ENCODE measurements around the gene MPV17L2. TPM values are rescaled to one million over a fixed set of nuclear protein-coding genes. Genes with fewer than 3 reads are reported as not detected.

MPV17L2 gene
- total and polyA plus RNA-seq, 10 of the 15 experiments (the other 5 are each of a cell fraction or from before 2014, with no cell fraction given), result 5.1 to 57.2 (median 22.9) TPM

DNA sequence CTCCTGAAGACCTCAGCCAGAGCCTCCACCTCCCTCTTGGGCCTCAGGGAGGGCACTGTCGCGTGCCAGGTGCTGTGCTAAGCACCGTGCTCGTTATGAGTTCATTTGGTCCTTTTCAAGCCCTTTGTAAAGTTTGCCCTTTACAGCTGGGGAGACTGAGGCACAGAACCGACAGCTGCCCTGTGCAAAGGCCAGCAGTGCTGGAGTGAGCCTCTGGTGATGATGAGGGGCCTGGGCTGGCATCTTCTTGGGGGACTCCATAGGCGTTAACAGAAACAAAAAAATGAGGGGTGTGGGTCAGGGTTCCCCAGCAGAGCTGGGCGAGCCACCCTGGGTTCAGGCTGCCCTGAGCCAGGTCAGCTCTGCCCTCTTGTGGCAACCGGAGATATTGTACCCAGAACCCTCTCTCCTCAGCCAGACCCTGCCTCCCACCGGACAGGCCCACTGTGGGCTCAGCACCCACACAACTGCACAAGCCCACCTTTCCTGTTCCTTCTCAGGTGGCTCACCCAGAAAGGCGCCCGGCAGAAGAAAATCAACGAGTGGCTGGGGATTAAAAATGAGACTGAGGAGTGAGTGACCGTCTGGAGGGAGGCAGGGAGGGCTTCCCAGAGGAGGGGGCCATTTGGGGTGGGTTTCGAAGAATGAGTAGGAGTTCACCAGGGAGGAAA lies 24.9 kb upstream of the MPV17L2 start:
- no peak overlapping the region for H3K4me2 ChIP-seq (ENCODE audit: control insufficient read depth, insufficient read depth)
- H3K27me3 ChIP-seq (replicated peaks in 1 of 2; ENCODE audit: control insufficient read depth in 2 of 2, insufficient read depth in 2 of 2, low read length in 1 of 2), result no peaks in the 10 kb centered on the region
- BruUV-seq (replicated peaks), result no TSS peak
- peaks cover 3 to 4% of the 10 kb centered on the region in 2 experiments; a peak in 3 of 4 replicates for H3K36me3 ChIP-seq (ENCODE audit: control insufficient read depth in 2 of 2, insufficient read depth in 2 of 2, low read length in 1 of 2)
- RAD21 ChIA-PET (ENCODE audit: unreplicated experiment), result interaction anchor here (0.7 to 2.3 kb wide), 19 partner anchors 13 to 213 kb away, joined by 3 to 14 read pairs (median 4); partner anchors contain the start of genes ARRDC2, MAST3, MPV17L2 and PIK3R2
- no peak overlapping the region for H2AFZ ChIP-seq (ENCODE audit: control insufficient read depth, low read depth, low read length)
- SMC1A ChIA-PET (ENCODE audit: uncharacterized antibody, unreplicated experiment), result interaction anchor here (0.9 to 1.8 kb wide), 16 partner anchors 14 to 109 kb away, joined by 3 to 10 read pairs (median 3); no protein-coding TSS in a partner anchor
- POLR2A ChIA-PET, result interaction anchor here (0.5 to 1.7 kb wide), 6 partner anchors 8 to 80 kb away, joined by 3 to 9 read pairs (median 4); no protein-coding TSS in a partner anchor
- no peaks in the 10 kb centered on the region for H4K20me1 ChIP-seq (ENCODE audit: control insufficient read depth, insufficient read depth)
- ATAC-seq (peak; percentile 65), DNase-seq (ENCODE audit: low read depth, low spot score) (no peak), FAIRE-seq (no peak)
- H3K4me3 ChIP-seq, result no peak overlapping the region
- CTCF ChIA-PET, result interaction anchor here (0.6 to 3.2 kb wide), 29 partner anchors 8 to 247 kb away, joined by 3 to 21 read pairs (median 4); partner anchors contain the start of genes ARRDC2 and PIK3R2
- WGBS (ENCODE audit: insufficient coverage, insufficient replicate concordance, low lambda C conversion rate, missing lambda C conversion rate), result 19% methylated on average over 14 of the region's 14 CpGs
- in situ Hi-C loops (cut with MboI) (no loop called here), intact Hi-C loops (cut with micrococcal nuclease; ENCODE audit: unreplicated experiment) (loop anchor here (1.0 to 2.0 kb wide), 3 partner anchors 55 to 161 kb away; no protein-coding TSS in a partner anchor)
- peaks cover 44% of the 10 kb centered on the region for H3K4me1 ChIP-seq (ENCODE audit: control insufficient read depth, insufficient read depth, low read length)
- no peak overlapping the region; the same call in 1 of the 2 replicates for H3K9ac ChIP-seq (ENCODE audit: control insufficient read depth, insufficient read depth, low read length)
- H3K9me3 ChIP-seq (replicated peaks; ENCODE audit: control insufficient read depth, insufficient read depth, low read length), result no peaks in the 10 kb centered on the region
- 0 out of 2 replicates have a peak overlapping the region, but pooled peaks have one; percentile 4 for H3K27ac ChIP-seq (ENCODE audit: control insufficient read depth, insufficient read depth)
- H3K79me2 ChIP-seq (ENCODE audit: control insufficient read depth, insufficient read depth, low read length), result no peaks in the 10 kb centered on the region; the same call in none of the 2 replicates
- TF ChIP-seq GATAD2B (conservative IDR thresholded peaks at IDR 0.05; ENCODE audit: low read depth), result 0 out of 2 replicates have a peak, but pooled peaks have one; percentile 7
- TF ChIP-seq STAT1 (conservative IDR thresholded peaks at IDR 0.05), result 0 out of 2 replicates have a peak, but pooled peaks have one; percentile 39
- TF ChIP-seq SP1 (IDR thresholded peaks at IDR 0.05; ENCODE audit: low read depth, low read length), result peak; percentile 34
- TF ChIP-seq, protein P1, sequence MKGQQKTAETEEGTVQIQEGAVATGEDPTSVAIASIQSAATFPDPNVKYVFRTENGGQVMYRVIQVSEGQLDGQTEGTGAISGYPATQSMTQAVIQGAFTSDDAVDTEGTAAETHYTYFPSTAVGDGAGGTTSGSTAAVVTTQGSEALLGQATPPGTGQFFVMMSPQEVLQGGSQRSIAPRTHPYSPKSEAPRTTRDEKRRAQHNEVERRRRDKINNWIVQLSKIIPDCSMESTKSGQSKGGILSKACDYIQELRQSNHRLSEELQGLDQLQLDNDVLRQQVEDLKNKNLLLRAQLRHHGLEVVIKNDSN (IDR thresholded peaks at IDR 0.05; ENCODE audit: borderline replicate concordance, extremely low read length, insufficient read depth, low read depth, low read length), result no peak
- TF ChIP-seq MTA2 (IDR thresholded peaks at IDR 0.05; ENCODE audit: low read depth), result peak; percentile 11; the same call in 1 of the 2 replicates
- TF ChIP-seq NRF1 (conservative IDR thresholded peaks at IDR 0.05; ENCODE audit: low read depth, low read length), result no peak
- TF ChIP-seq MEF2B (IDR thresholded peaks at IDR 0.05; ENCODE audit: partially characterized antibody, poor library complexity, severe bottlenecking), result peak; percentile 48
- TF ChIP-seq SIN3A (IDR thresholded peaks at IDR 0.05; ENCODE audit: low read depth, low read length), result no peak
- TF ChIP-seq RAD21 (IDR thresholded peaks at IDR 0.05; ENCODE audit: insufficient read depth, low read depth, low read length), result peak; percentile 77
- TF ChIP-seq NBN (IDR thresholded peaks at IDR 0.05), result peak; percentile 52; the same call in 1 of the 2 replicates
- TF ChIP-seq SMARCA5 (IDR thresholded peaks at IDR 0.05), result peak; percentile 74
- no peak for TF ChIP-seq STAT3 (IDR thresholded peaks at IDR 0.05; ENCODE audit: low read depth, low read length)
- no peak for TF ChIP-seq ETV6 (conservative IDR thresholded peaks at IDR 0.05 in 1 of 2, IDR thresholded peaks at IDR 0.05 in 1 of 2; ENCODE audit: borderline replicate concordance in 1 of 2, low read depth in 1 of 2)
- TF ChIP-seq IRF4 (IDR thresholded peaks at IDR 0.05; ENCODE audit: low read depth, low read length), result 0 out of 2 replicates have a peak, but pooled peaks have one; percentile 27
- 0 out of 4 replicates have a peak, but pooled peaks of 1 of the 2 experiments have one; percentile 37 for TF ChIP-seq BHLHE40 (IDR thresholded peaks at IDR 0.05; ENCODE audit: borderline replicate concordance in 1 of 2, low read depth in 2 of 2, low read length in 1 of 2)
- TF ChIP-seq, protein P2, sequence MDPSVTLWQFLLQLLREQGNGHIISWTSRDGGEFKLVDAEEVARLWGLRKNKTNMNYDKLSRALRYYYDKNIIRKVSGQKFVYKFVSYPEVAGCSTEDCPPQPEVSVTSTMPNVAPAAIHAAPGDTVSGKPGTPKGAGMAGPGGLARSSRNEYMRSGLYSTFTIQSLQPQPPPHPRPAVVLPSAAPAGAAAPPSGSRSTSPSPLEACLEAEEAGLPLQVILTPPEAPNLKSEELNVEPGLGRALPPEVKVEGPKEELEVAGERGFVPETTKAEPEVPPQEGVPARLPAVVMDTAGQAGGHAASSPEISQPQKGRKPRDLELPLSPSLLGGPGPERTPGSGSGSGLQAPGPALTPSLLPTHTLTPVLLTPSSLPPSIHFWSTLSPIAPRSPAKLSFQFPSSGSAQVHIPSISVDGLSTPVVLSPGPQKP (IDR thresholded peaks at IDR 0.05; ENCODE audit: low read depth, low read length), result 0 out of 2 replicates have a peak, but pooled peaks have one; percentile 36

All from GM12878 (cell line).